A549 (cell line): Measurements from ENCODE around the gene KCNK15.

Experiments
- ESRRA ChIP-seq: fragments of 150-350 bp; IDR thresholded peaks from 2 replicates; pipeline ENCODE4 v1.6.1; 2014; ENCODE audit warnings: mild to moderate bottlenecking, low read length, borderline replicate concordance
- FOSB ChIP-seq: fragments of 250-450 bp; sonication (Bioruptor Pico); IDR thresholded peaks from 2 replicates; pipeline ENCODE4 v1.5.0; 2020; ENCODE audit warnings: mild to moderate bottlenecking, moderate library complexity
- HOXA7 ChIP-seq: fragments of 250-450 bp; sonication (Bioruptor Pico); IDR thresholded peaks from 2 replicates; pipeline ENCODE4 v1.5.0; 2020; ENCODE audit warnings: mild to moderate bottlenecking, moderate library complexity
- MAFK ChIP-seq: fragments of 450-650 bp; IDR thresholded peaks from 2 replicates; pipeline ENCODE4 v1.6.1; 2014; ENCODE audit not compliant: partially characterized antibody
- POLR2A ChIP-seq: IDR thresholded peaks from 2 replicates; pipeline ENCODE4 v1.6.1; 2012; ENCODE audit warnings: mild to moderate bottlenecking, low read length
- POLR2AphosphoS2 ChIP-seq: conservative IDR thresholded peaks from 2 replicates; pipeline ENCODE4 v1.6.1; 2012; ENCODE audit warnings: low read length, improper control_type of control experiment, inconsistent platforms
- SMC3 ChIP-seq: fragments of >200 bp; sonication (Bioruptor Twin); formaldehyde crosslinking; IDR thresholded peaks from 3 replicates; pipeline ENCODE4 v1.6.1; 2018; ENCODE audit warnings: inconsistent platforms
- TFCP2L1 ChIP-seq: fragments of 250-450 bp; sonication (Bioruptor Pico); IDR thresholded peaks from 2 replicates; pipeline ENCODE4 v1.5.0; 2021; ENCODE audit warnings: mild to moderate bottlenecking
- TF ChIP-seq, protein P1 (sequence below): fragments of >200 bp; sonication (Bioruptor Twin); formaldehyde crosslinking; IDR thresholded peaks from 3 replicates; pipeline ENCODE4 v1.5.1; 2016

DNA sequence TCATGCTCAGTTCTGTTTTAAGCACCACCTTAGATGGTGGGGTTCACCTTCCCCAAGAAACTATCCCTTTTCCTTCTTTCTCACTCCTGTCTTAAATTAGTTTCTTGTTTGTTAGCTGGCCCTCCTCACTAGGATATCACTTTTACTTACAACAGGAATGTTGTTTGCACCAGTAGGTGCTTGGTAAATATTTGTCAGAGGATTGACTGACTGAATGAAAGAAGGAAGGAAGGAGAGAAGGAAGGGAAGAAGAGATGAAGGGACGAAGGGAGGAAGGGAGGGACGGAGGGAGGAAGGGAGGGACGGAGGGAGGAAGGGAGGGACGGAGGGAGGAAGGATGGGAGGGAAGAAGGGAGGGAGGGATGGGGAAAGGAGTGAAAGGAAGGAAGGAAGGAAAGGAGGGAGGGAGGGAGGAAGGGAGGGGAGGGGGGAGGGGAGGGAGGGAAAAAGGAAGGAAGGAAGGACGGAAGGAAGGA is 505 bp upstream of the KCNK15 start:
- no peak for TF ChIP-seq SMC3
- no peak for TF ChIP-seq FOSB (CRISPR knock-in tag)
- TF ChIP-seq POLR2AphosphoS2 = no peak
- no peak for TF ChIP-seq MAFK
- TF ChIP-seq HOXA7 (CRISPR knock-in tag) = no peak
- TF ChIP-seq, protein P1, sequence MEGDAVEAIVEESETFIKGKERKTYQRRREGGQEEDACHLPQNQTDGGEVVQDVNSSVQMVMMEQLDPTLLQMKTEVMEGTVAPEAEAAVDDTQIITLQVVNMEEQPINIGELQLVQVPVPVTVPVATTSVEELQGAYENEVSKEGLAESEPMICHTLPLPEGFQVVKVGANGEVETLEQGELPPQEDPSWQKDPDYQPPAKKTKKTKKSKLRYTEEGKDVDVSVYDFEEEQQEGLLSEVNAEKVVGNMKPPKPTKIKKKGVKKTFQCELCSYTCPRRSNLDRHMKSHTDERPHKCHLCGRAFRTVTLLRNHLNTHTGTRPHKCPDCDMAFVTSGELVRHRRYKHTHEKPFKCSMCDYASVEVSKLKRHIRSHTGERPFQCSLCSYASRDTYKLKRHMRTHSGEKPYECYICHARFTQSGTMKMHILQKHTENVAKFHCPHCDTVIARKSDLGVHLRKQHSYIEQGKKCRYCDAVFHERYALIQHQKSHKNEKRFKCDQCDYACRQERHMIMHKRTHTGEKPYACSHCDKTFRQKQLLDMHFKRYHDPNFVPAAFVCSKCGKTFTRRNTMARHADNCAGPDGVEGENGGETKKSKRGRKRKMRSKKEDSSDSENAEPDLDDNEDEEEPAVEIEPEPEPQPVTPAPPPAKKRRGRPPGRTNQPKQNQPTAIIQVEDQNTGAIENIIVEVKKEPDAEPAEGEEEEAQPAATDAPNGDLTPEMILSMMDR = no peak
- TF ChIP-seq ESRRA = no peak
- no peak for TF ChIP-seq TFCP2L1 (CRISPR knock-in tag)
- no peak for TF ChIP-seq POLR2A
